HG03575 (cell line): ENCODE data around the gene TTI1.

Experiments used
- ATAC-seq: cut with Tn5 transposase; IDR thresholded peaks from one replicate; pipeline ENCODE4 v1.9.1; 2021; ENCODE audit not compliant: unreplicated experiment, insufficient number of reproducible peaks, low FRiP score; ENCODE audit errors: extremely low read depth

Gene TTI1

DNA sequence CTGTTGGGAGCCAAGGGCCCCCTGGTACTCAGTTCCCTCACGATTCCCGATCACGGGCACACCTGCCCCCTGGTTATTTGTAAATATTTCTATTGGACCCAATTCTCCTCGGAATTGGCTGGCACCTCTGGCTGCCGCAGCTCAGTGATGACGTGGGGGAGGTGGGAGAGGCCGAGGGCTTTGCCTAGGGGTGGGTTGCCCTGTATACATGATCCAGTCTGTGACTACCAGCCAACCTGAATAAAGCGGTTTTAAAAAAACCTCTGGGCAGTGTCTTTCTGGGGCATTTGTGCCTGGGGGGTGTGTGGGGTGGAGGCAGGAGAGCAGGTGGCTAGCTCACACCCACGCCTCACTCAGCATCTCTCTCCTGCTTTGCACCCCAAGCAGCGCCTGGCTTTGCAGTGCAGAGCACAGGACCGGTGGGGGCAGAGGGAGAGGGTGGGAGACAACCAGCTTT is 88.1 kb downstream of the TTI1 start:
- ATAC-seq: no peak

DNA sequence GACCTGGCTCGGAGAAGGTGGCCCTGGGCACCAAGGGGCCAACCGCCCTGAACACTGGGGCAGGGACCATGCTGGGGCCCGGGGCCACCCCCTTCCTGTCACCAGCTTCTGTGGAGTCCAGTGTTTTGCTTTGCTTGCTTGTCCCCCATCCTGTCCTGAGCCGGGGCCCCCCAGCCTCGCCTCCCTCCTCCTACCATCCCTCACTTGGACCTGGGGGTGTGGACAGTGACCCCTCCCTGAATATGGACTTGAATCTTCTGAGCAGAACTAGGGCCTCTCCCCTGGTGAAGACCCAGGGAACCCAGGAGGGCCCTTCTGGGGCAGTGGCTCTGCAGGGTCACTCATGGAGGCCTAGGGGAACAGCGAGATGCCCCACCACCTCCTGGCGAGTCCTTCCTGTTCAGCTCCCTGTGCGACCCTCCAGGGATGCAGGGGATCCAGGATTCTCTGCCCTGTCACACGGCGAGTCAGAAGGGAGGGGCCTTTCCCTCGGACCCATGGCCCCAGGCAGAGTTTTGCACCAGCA is 88.7 kb downstream of the TTI1 start:
- ATAC-seq: no peak

DNA sequence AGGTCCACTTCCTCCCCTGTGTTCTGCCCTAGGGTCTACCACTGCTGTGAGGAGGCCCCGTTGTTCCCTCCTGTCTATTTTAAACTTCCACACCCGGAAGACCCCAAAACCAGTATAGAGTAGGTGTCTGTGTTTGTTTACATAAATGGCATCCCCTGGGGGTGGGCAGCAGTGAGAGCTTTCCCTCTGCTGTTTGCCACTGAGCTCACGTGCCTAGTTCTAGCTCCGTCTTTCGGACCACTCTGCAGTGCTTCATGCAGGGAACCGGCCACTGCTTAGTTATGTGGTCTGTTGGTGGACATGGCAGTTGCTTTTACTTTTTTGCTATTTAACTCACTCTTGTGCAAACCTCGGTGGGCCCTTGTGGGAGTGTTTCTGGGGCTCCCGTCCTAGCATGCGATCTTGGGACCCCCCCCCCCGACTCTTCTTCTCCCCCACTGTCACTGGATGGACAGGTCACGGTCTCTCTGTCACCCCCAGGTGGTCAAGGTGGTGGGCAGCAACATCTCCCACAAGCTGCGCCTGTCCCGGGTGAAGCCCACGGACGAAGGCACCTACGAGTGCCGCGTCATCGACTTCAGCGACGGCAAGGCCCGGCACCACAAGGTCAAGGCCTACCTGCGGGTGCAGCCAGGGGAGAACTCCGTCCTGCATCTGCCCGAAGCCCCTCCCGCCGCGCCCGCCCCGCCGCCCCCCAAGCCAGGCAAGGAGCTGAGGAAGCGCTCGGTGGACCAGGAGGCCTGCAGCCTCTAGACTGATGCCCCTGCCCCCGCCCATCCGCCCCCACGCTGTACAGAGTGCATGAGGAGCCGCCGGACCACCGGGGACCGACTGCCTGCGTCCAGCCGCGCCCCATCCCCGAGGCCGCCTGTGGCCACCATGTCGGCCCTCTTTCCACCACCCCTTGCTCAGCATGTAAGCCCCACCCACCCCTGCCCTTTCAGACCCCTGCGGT is 89.5 kb downstream of the TTI1 start:
- no peak for ATAC-seq

DNA sequence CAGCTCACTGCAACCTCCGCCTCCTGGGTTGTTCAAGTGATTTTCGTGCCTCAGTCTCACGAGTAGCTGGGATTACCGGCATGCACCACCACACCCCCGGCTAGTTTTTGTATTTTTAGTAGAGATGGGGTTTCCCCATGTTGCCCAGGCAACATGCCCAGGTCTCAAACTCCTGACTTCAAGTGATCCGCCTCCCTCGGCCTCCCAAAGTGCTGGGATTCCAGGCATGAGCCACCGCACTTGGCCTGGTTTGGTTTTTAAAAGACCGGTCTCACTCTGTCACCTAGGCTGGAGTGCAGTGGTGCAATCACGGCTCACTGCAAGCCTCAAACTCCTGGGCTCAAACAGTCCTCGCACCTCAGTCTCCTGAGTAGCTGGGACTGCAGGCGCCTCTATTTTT is 90.2 kb downstream of the TTI1 start:
- no peak for ATAC-seq

DNA sequence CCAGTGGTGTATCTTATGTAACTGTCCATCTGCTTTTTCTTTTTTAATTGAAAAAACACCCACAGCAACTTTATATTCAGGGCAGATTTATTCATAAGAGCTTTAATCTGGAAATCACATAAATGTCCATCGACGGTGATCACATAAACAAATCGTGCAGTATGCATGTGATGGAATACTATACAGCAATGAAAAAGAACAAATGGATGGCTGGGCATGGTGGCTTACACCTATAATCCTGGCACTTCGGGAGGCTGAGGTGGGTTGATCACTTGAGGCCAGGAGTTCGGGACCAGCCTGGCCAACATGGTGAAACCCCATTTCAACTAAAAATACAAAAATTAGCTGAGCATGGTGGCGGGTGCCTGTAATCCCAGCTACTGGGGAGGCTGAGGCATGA is 91.3 kb downstream of the TTI1 start:
- no peak for ATAC-seq

DNA sequence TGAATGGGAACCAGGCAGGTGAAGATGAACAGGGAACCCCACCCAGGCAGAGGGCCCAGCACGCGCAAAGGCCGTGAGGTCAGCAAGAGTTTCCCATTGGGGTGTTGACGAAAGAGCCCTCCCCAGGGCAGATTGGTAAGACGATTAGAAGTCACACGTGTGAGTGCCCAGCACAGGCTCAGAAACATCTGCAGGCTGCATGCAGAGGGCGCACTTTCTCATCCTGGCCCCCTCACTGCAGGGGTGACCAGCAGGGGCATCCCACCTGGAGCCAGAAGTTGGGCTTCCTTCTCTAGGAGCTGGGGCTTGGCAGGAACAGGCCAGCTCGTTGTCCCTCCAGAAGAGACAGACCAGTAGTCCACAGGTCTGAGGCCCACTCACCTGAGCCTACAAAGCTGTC is 91.9 kb downstream of the TTI1 start:
- no peak for ATAC-seq

DNA sequence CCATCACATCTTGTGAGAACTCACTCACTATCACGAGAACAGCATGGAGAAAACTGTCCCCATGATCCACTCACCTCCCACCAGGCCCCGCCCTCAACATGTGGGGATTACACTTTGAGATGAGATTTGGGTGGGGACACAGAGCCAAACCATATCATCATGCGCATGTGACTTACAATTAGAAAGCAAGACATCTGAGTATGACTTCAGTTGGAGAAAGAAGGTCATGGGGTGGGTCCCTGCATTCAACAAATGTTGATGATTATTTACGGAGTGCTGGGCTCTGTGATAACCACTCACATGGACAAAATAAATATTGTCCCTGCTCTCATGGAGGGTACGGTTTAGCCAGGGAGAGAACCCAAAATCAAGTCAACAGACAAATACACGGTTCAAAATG is 92.4 kb downstream of the TTI1 start:
- no peak for ATAC-seq

DNA sequence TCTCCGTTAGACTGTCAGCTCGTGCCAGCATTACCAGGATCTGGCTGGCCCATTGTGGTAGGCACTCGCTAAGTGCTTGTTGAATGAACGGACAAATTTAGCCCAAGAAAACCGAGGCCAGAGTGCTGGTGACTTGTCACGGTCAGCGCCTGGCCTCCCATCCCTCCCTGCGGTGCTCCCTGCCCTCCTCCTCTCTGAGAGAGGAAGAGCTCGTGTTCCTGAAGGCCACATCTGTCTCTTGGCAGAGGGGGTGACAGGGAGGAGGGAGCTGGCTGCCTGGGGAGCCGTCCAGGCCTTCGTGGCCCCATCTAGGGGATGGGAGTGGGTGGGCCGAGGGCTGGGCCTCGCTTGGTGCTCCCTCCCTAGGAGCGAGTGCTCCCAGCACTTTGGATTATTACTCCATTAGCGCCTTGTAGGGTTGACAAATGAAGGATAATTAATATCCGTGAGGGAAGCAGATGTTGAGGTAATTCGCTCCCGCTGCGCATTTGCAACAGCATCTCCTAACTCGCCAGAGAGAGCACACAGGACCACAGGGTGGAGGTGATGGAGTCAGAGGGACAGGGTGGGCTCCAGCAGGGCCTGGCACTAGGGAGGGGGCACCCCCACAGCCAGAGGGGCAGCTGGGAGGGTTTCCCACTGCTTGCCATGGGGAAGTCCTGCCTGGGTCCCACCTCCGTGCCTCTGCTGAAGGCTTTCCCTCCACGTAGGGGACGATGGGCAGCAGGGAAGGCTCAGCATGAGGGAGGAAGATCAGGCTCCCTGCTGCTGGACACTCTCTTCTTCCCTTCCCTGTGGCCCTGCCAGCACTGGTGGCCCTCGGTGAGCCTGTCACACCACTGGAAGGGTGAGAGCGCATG is 93.3 kb downstream of the TTI1 start:
- no peak for ATAC-seq

DNA sequence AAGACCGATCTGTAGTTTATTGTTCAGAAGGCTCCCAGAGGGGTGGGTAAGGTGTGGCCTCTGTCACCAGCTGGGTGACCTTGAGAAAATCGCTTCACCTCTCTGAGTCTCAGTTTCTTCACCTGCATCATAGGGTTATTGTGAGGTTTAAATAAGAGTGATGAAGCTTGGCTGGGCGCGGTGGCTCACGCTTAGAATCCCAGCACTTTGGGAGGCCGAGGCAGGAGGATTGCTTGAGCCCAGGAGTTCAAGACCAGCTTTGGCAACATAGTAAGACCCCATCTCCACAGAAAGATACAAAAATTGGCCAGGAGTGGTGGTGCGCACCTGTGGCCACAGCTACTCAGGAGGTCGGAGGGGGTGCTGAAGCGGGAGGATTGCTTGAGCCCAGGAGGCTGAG is 94.3 kb downstream of the TTI1 start:
- no peak for ATAC-seq

DNA sequence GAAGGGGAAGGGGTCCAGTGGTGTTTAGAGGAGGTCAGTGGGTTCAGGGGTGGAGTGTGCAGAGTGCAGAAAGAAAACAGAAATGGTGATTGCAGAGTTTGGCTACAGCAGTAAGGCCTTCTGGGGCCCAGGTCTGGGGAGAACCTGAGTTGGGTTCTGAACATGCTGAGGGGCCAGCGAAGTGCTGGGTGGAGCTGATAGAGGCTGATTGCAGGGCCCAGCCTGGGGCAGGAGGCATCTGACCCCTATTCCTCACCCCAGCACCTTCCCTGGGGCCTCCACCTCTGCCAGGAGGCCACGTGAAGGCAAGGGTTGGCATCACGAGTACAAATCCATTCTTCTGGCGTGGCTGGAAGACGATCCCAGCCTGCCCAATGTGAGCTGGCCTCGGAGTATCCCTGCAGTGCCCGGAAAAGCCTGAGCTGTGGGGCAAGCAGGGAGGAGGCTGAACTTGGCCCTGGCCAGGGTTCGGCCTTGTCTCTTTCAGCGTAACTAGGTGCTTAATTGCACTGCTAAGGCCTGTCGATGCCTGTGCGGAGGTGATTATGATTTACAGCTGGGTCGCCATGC is 95.0 kb downstream of the TTI1 start:
- no peak for ATAC-seq

DNA sequence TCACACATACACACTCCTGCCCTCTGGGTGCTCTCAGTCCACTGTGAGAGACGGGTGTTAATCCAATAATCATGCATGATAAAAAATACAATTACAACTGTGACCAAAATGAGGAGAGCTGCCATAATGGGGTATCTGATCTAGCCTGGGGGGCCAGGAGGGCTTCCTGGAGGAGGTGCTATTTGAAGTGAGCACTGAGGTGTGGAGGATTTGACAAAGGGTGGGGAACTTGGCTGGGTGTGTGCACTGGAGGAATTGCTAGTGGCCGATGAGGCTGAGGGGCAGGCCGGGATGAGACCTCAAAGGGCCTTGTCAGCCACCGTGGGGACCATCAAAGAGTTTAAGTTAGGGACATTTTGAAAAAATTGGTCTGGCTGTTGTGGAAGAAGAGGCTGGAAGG is 95.6 kb downstream of the TTI1 start:
- ATAC-seq: no peak

DNA sequence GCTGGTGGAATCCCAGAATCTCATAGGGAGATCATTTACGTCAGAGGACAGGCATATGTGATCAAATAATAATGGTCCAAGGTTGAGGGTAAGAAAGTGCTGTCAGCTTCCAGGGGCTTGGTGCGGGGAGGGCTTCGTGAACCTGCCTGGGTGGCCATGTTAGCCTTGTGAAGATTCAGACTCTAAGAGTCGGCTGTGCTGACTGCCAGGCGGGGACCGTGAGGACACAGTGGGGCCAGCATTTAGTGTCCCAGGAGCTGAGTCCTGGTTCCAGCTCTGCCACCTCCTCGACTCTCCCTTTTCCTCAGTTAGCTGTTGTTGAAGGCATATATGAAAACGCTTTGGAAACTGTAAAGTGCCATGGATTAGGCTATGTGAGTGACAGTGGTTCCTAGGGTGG is 96.8 kb downstream of the TTI1 start:
- no peak for ATAC-seq

DNA sequence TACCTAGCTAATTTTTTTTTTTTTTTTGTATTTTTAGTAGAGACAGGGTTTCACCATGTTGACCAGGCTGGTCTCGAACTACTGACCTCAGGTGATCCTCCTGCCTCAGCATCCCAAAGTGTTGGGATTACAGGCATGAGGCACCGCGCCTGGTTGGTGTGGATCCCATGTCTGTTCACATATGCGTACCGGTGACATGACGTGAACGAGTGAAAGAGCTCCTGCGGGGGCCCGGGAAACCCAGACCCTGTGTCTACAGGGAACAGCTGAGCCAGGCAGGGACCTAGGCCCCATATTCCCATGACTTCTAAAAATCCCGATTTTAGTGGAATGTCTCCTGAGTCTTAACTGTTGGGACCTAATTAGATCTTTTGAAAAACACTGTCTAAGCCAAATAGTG is 97.2 kb downstream of the TTI1 start:
- ATAC-seq: no peak

DNA sequence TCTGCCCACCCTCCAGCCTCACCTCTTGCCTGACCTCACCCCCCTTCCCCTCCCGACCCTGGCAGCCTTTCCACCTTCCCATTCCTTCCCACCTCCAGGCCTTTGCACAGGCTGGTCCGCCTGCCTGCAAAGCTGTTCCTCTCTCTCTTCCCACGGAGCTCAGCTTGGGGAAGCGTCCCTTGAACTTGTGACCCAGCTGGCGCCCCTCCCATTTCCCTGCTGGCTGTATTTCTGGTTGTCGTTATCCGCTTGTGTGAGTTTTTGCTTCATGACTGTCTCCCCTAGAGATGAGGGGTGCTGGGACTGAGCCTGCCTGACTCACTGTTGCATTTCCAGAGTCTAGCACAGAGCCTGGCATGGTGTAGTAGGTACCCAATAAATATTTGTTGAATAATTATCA is 97.8 kb downstream of the TTI1 start:
- no peak for ATAC-seq

DNA sequence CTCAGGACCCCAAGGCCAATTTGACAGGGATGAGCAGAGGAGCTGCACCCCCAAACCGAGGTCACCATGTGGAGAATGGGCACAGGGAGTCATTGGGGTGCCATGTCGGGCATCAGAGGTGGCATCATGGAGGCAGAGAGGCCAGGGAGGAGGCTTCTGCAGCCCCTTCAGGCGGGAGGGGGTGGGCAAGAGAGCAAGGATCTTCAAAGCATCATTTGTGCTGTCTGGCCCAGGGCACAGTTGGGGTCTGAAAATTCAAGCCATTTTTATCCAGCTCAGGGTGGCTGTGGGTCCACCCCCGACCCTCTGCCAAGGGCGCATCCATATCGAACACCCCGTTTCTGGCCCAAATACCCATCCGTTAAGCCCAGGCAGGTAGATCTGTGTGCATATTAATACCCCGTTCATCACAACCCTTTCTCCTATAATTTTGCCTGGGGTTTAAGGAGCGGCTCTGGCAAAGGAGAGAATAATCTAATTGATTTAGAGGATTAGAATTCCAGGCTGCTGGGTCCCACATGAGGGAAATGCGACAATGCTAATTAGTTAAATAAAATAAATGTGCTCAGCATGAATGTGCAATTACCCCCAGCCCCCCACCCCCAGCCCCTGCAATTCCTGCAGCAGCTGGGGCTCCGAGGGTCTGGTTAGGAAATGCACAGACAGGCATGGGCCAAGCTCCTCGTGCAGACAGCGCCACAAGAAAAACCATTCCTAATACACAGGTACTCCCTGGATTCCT is 98.5 kb downstream of the TTI1 start:
- no peak for ATAC-seq

DNA sequence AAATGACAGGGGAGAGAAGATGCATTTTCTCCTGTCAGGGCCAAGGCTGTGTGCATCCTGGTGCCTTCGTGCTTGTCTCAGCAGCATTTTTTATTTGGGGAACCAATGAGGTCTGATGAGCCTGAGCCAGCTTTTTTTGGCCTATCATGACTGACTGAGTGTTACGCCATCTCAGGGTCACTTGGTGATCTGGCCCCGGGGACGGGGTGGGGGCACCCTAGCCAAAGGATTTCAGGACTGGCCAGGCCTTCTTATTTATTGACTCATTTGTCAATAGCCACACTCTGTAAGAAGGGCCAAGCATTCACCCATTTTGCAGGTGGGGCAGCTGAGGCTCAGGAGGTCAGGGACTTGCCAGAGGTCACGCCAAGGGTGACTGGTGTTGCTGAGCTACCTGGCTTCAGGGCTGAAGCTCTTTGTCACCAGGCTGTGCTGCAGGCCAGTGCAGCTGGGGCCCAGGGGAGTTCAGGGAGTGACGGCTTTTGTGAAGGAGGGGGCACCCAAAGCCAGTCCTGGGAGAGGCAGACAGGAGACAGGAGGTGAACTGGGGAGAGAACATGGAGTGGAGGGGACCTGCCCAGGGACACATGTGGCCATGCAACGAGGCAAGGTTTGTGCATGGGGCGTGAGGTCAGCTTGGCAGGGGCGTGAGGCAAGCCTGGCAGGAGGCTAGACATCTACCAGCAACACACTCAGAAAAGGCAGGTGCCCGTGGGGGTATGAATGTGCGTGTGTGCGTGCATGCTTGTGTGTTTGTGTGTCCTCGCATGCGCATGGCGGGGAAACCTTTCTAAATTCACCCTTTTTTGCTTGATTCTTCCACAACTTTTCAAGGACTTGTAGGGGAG is 99.2 kb downstream of the TTI1 start:
- no peak for ATAC-seq
